Neuronal stem cell (in vitro differentiated cells): Measurements from ENCODE around the gene HDAC9.

Experiments
- DNase-seq: peaks from one replicate; pipeline ENCODE4 v3.0.0-alpha.2; 2013; ENCODE audit warnings: low spot score
- H2AFZ ChIP-seq: one replicate; pipeline ENCODE4 v1.6.1; 2013; ENCODE audit warnings: mild to moderate bottlenecking, low read length, inconsistent platforms
- H2AK5ac ChIP-seq: 2 replicates; pipeline ENCODE4 v1.6.1; 2013; ENCODE audit warnings: low read depth, mild to moderate bottlenecking, inconsistent platforms, low read length, moderate library complexity, mixed read lengths
- H2BK120ac ChIP-seq: 2 replicates; pipeline ENCODE4 v1.6.1; 2013; ENCODE audit warnings: low read depth, mild to moderate bottlenecking, inconsistent platforms, low read length, moderate library complexity, mixed read lengths
- H2BK12ac ChIP-seq: one replicate; pipeline ENCODE4 v1.6.1; 2013; ENCODE audit warnings: low read length, inconsistent platforms
- H2BK15ac ChIP-seq: 2 replicates; pipeline ENCODE4 v1.6.1; 2013; ENCODE audit warnings: mild to moderate bottlenecking, low read length, inconsistent platforms, mixed read lengths
- H2BK5ac ChIP-seq: one replicate; pipeline ENCODE4 v1.6.1; 2013; ENCODE audit warnings: inconsistent platforms, mild to moderate bottlenecking, low read length, moderate library complexity
- H3K14ac ChIP-seq: one replicate; pipeline ENCODE4 v1.6.1; 2013; ENCODE audit warnings: low read length, inconsistent platforms
- H3K18ac ChIP-seq: 2 replicates; pipeline ENCODE4 v1.6.1; 2013; ENCODE audit warnings: low read length, inconsistent platforms
- H3K23ac ChIP-seq: 2 replicates; pipeline ENCODE4 v1.6.1; 2013; ENCODE audit warnings: low read depth, mild to moderate bottlenecking, mixed read lengths, low read length, inconsistent platforms; ENCODE audit not compliant: poor library complexity
- H3K27ac ChIP-seq: replicated peaks from 3 replicates; pipeline ENCODE4 v1.5.1; 2013; ENCODE audit warnings: low read length, inconsistent platforms
- H3K27me3 ChIP-seq, 3 experiments: 2 replicates each; pipeline ENCODE4 v1.6.1; 2013; ENCODE audit warnings: low read length in 3 of 3, mild to moderate bottlenecking in 2 of 3, inconsistent platforms in 1 of 3, low read depth in 1 of 3, mixed read lengths in 1 of 3, moderate library complexity in 1 of 3; ENCODE audit not compliant: control insufficient read depth in 3 of 3, insufficient read depth in 3 of 3
- H3K36me3 ChIP-seq, 2 donors: replicated peaks in 1 of 2; 2 replicates each; pipeline ENCODE4 v1.6.1; 2013; ENCODE audit warnings: low read length in 2 of 2; ENCODE audit not compliant: control insufficient read depth in 2 of 2, insufficient read depth in 2 of 2
- H3K4ac ChIP-seq: 2 replicates; pipeline ENCODE4 v1.6.1; 2013; ENCODE audit warnings: inconsistent platforms, mild to moderate bottlenecking, low read length, moderate library complexity
- H3K4me1 ChIP-seq, 2 donors: 1 replicate in 1 of 2; 2 replicates in 1 of 2; pipeline ENCODE4 v1.6.1; 2013; ENCODE audit warnings: low read length in 2 of 2, low read depth in 1 of 2; ENCODE audit not compliant: control insufficient read depth in 2 of 2, insufficient read depth in 1 of 2
- H3K4me2 ChIP-seq: one replicate; pipeline ENCODE4 v1.6.1; 2013; ENCODE audit warnings: mild to moderate bottlenecking, low read length, inconsistent platforms; ENCODE audit not compliant: insufficient read depth, poor library complexity, severe bottlenecking
- H3K4me3 ChIP-seq, 2 donors: 2 replicates each; pipeline ENCODE4 v1.5.1; 2013; ENCODE audit warnings: low read length in 2 of 2, mild to moderate bottlenecking in 2 of 2, inconsistent platforms in 1 of 2, moderate library complexity in 1 of 2
- H3K79me1 ChIP-seq: one replicate; pipeline ENCODE4 v1.6.1; 2013; ENCODE audit warnings: low read depth, mild to moderate bottlenecking, inconsistent platforms, low read length, moderate library complexity
- H3K9ac ChIP-seq: one replicate; pipeline ENCODE4 v1.6.1; 2013; ENCODE audit warnings: mild to moderate bottlenecking, low read depth, low read length, inconsistent platforms; ENCODE audit not compliant: poor library complexity
- H3K9me3 ChIP-seq, 2 donors: replicated peaks in 1 of 2; 2 replicates each; pipeline versions ENCODE3 to v1.6.1; 2013; ENCODE audit warnings: low read length in 2 of 2, mild to moderate bottlenecking in 2 of 2, inconsistent platforms in 1 of 2, low read depth in 1 of 2, mixed read lengths in 1 of 2, moderate library complexity in 1 of 2; ENCODE audit not compliant: control insufficient read depth in 2 of 2, insufficient read depth in 1 of 2
- H4K8ac ChIP-seq: one replicate; pipeline ENCODE4 v1.6.1; 2013; ENCODE audit warnings: low read depth, mild to moderate bottlenecking, inconsistent platforms, low read length, moderate library complexity
- H4K91ac ChIP-seq: one replicate; pipeline ENCODE4 v1.6.1; 2013; ENCODE audit warnings: low read length, low read depth, mild to moderate bottlenecking, inconsistent platforms; ENCODE audit not compliant: poor library complexity
- WGBS, 2 donors: extraction: QIAGEN DNeasy Blood & Tissue Kit; methylation state at CpG; one replicate each; pipeline ENCODE4 v1.1.7; 2013; ENCODE audit warnings: missing lambda C conversion rate in 2 of 2, mixed read lengths in 1 of 2; ENCODE audit not compliant: insufficient read length in 2 of 2, insufficient replicate concordance in 1 of 2; ENCODE audit errors: extremely low coverage in 2 of 2; 5-methylcytosine and 5-hydroxymethylcytosine counted together

The HDAC9 gene

DNA sequence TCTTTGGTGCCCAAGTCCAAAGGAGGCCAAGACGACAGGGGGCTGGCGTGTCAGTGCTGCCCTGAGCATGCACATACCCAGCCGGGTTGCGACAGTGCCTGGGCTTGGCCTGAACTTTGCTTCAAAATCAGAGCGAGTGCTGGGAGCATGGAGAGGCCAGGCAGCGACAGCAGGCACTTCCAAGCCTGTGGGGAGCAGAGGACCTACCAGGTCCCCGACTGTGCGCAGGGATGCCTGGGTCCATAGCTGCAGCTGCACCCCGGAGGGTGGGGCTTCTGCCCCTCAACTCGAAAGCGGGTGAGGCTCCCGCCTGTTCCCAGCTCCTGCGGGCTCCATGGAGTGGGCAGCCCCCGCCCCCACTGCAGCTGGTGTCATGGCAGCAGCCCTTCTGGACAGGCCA lies 79.1 kb downstream of the HDAC9 start:
- Histone ChIP-seq H2BK120ac (no peak overlapping the region), H4K8ac (peak overlapping the region; percentile 43), H3K36me3 (peaks cover 0 to 2% of the 10 kb centered on the region in 2 donors), H3K18ac (peak overlapping the region; percentile 89), H4K91ac (no peak overlapping the region), H3K23ac (peak overlapping the region; percentile 73), H2AFZ (no peak overlapping the region), H3K4me2 (no peak overlapping the region), H3K27me3 (no peaks in the 10 kb centered on the region), H3K4me3 (no peak overlapping the region), H3K9me3 (peaks cover 3 to 4% of the 10 kb centered on the region in 2 donors), H2BK15ac (no peak overlapping the region), H3K79me1 (peaks cover 2% of the 10 kb centered on the region), H3K4ac (no peak overlapping the region), H3K4me1 (no peaks in the 10 kb centered on the region), H2BK5ac (no peak overlapping the region), H3K27ac (no peak overlapping the region), H2AK5ac (peak overlapping the region; percentile 43), H2BK12ac (peak overlapping the region; percentile 58), H3K14ac (peak overlapping the region; percentile 47), H3K9ac (no peak overlapping the region)
- WGBS, 2 donors, result no CpG with 5 or more reads among the region's 14 CpGs
- DNase-seq, result no peak

DNA sequence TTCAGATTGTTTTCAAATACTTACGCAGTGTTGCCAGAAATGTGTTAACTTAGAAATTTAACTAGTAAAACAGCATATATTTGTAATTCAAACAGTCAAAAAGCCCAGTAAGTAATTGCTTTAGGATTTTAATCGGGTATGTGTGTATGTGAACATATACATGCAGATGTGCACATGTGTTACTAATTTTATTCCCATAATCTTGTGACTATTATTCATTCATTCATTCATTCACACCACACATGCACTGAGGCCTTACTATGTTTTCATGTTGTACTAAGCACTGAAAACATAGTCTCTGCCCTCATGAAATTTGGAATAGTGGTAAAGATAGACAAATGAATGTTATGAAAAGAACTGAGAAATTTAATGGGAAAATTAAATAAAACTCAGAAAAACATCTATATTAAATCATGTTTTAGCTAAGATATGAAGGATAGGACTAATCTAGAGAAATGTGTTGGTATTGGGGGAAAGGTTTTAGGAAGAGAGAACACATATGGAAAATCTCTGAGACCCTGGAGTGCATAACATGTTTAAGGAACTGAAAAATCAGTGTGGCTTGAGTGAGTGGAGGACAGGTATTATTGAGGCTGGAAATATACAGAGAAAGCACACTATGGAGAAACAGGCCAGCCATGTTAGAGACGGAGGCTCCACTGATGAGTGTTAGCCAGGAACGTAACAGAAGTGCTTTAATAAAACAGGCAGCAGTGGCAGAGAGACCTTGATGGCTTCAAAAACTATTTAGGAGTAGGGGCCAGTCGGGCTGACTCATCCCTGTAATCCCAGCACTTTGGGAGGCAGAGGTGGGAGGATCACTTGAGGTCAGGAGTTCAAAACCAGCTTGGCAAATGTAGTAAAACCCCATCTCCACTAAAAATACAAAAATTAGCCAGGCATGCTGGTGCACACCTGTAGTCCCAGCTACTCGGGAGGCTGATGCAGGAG lies 80.3 kb downstream of the HDAC9 start:
- no peak overlapping the region for H2BK15ac ChIP-seq
- peaks cover 0 to 2% of the 10 kb centered on the region in 2 donors for H3K4me1 ChIP-seq
- no peak overlapping the region for H3K4me2 ChIP-seq
- no peak overlapping the region for H4K91ac ChIP-seq
- H3K27ac ChIP-seq, result no peak overlapping the region
- H3K9ac ChIP-seq, result no peak overlapping the region
- peaks cover 3 to 4% of the 10 kb centered on the region in 2 donors for H3K9me3 ChIP-seq
- H2BK120ac ChIP-seq, result no peak overlapping the region
- peaks cover 2% of the 10 kb centered on the region for H3K79me1 ChIP-seq
- H2AK5ac ChIP-seq, result no peak overlapping the region
- H2BK5ac ChIP-seq, result no peak overlapping the region
- H4K8ac ChIP-seq, result no peak overlapping the region
- no peak for DNase-seq
- no peak overlapping the region for H2BK12ac ChIP-seq
- no peaks in the 10 kb centered on the region for H3K27me3 ChIP-seq
- no peak overlapping the region for H3K4me3 ChIP-seq
- H2AFZ ChIP-seq, result no peak overlapping the region
- WGBS, 2 donors, result no CpG with 5 or more reads among the region's 6 CpGs
- no peak overlapping the region for H3K4ac ChIP-seq
- H3K36me3 ChIP-seq, result peaks cover 0 to 2% of the 10 kb centered on the region in 2 donors
- no peak overlapping the region for H3K18ac ChIP-seq
- no peak overlapping the region for H3K23ac ChIP-seq
- no peak overlapping the region for H3K14ac ChIP-seq

DNA sequence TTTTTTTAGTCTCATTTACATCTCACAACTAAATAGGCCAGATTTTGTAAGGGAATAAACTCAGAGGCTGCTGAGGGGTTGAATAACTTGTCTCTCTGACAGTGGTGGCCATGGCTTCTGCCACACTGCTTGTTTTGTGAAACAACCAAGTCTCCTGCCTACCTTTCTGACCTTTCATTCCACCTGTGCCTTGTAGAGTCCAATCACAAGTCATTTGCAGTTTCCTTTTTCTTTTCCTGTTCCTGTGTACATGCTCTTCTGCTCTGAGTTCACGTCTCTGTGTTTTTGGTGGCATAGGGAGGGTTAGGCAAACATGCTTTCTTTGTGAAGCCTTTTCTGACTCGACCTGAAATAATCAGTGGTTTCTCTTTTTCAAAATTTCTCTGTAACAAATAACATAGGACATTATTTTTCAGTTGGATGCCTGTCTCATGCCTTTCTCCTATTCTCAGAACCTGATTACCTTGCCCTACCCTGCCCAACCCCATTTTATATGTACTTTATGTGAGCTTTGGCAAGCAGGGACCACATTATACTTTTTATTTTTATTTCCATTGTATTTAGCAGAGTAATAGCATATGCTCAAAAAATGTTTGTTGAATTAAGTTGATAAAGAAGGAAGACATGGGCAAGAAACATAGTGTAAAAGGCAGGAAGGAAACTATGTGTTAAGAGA lies 81.7 kb downstream of the HDAC9 start:
- no CpG with 5 or more reads among the region's 2 CpGs for WGBS, 2 donors
- Histone ChIP-seq H3K4me2 (no peak overlapping the region), H2AK5ac (no peak overlapping the region)

DNA sequence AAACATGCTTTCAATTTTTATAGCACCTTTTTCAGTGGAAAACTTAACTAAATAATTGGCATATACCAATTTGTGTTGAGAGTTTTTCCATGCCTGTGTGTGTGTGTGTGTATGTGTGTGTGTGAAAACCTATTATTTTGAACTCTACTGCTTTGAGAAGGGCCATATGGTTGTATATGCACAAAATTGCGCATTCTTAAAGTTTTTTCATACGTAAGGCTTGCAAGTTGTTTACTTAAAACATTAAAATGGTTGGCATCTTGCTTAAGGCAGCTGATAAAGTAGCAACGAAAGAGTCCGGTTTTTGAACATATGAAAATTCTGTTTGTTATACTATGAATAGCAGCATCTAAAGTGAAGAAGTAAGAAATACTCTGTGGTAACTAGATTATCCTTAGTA lies 84.1 kb downstream of the HDAC9 start:
- Histone ChIP-seq H3K27ac (no peak overlapping the region), H2AK5ac (no peak overlapping the region), H3K23ac (no peak overlapping the region), H2BK12ac (no peak overlapping the region), H3K4ac (no peak overlapping the region), H4K8ac (no peak overlapping the region), H2BK120ac (no peak overlapping the region), H3K9me3 (no peaks in the 10 kb centered on the region), H3K4me3 (no peak overlapping the region), H4K91ac (no peak overlapping the region), H3K36me3 (no peaks in the 10 kb centered on the region), H2BK15ac (no peak overlapping the region), H3K27me3 (no peaks in the 10 kb centered on the region), H3K4me1 (peaks cover 0 to 8% of the 10 kb centered on the region in 2 donors), H3K14ac (no peak overlapping the region), H2BK5ac (no peak overlapping the region), H2AFZ (no peak overlapping the region), H3K18ac (no peak overlapping the region), H3K79me1 (peaks cover 2% of the 10 kb centered on the region), H3K9ac (no peak overlapping the region), H3K4me2 (no peak overlapping the region)
- WGBS, 2 donors, result no CpG with 5 or more reads among the region's 4 CpGs
- no peak for DNase-seq

More for the DNA sequence above, 81.7 kb downstream of the HDAC9 start:
- H3K79me1 ChIP-seq, result peaks cover 2% of the 10 kb centered on the region
- no peak overlapping the region for H3K4ac ChIP-seq
- no peak overlapping the region for H3K4me3 ChIP-seq
- no peak overlapping the region for H3K23ac ChIP-seq
- no peak overlapping the region for H2AFZ ChIP-seq
- DNase-seq, result no peak
- H3K4me1 ChIP-seq, result peaks cover 0 to 8% of the 10 kb centered on the region in 2 donors
- peaks cover 3 to 4% of the 10 kb centered on the region in 2 donors for H3K9me3 ChIP-seq
- H3K9ac ChIP-seq, result no peak overlapping the region
- no peak overlapping the region for H4K8ac ChIP-seq
- H3K36me3 ChIP-seq, result peaks cover 0 to 2% of the 10 kb centered on the region in 2 donors
- no peak overlapping the region for H3K18ac ChIP-seq
- no peak overlapping the region for H2BK12ac ChIP-seq
- H4K91ac ChIP-seq, result no peak overlapping the region
- no peak overlapping the region for H2BK5ac ChIP-seq
- H2BK120ac ChIP-seq, result no peak overlapping the region
- no peak overlapping the region for H2BK15ac ChIP-seq
- H3K27ac ChIP-seq, result no peak overlapping the region
- H3K14ac ChIP-seq, result no peak overlapping the region
- no peaks in the 10 kb centered on the region for H3K27me3 ChIP-seq
